HEK293 (cell line): ENCODE measurements around the gene NCKAP5.

Experiments
- CTCF ChIA-PET: fragments of 350-600 bp; formaldehyde crosslinking; extraction: SDS; loops from one replicate; lab custom pipeline; 2021; ENCODE audit warnings: antibody characterized with exemption; lab: Yijun Ruan, JAX
- POLR2A ChIA-PET: fragments of 300-600 bp; formaldehyde crosslinking; extraction: SDS; loops from one replicate; lab custom pipeline; 2020; ENCODE audit warnings: antibody characterized with exemption, inconsistent platforms; lab: Yijun Ruan, JAX
- H3K27ac ChIP-seq: fragments of 200-500 bp; sonication (Bioruptor generic); 2 replicates; pipeline ENCODE4 v1.5.1; 2014; ENCODE audit warnings: low read depth, low read length, control low read depth, inconsistent platforms; ENCODE audit errors: extremely low read depth
- H3K36me3 ChIP-seq, 2 experiments: fragments of 200-500 bp in 1 of 2; sonication (Bioruptor generic) in 1 of 2; 1 replicate in 1 of 2; 2 replicates in 1 of 2; pipeline ENCODE4 v1.5.1; 2014 to 2017; ENCODE audit warnings: inconsistent platforms in 2 of 2, low read length in 2 of 2; ENCODE audit not compliant: control insufficient read depth in 2 of 2, insufficient read depth in 1 of 2
- H3K4me1 ChIP-seq: fragments of 200-500 bp; sonication (Bioruptor generic); 2 replicates; pipeline ENCODE4 v1.5.1; 2014; ENCODE audit warnings: mild to moderate bottlenecking, low read length, inconsistent platforms; ENCODE audit not compliant: control insufficient read depth, insufficient read depth
- H3K4me3 ChIP-seq: 2 replicates; pipeline ENCODE4 v1.5.1; 2011; ENCODE audit warnings: low read depth, mild to moderate bottlenecking, control low read depth, low read length, moderate library complexity
- H3K9me3 ChIP-seq: fragments of 200-500 bp; sonication (Bioruptor generic); 2 replicates; pipeline ENCODE4 v1.5.1; 2014; ENCODE audit warnings: low read depth, low read length, inconsistent platforms; ENCODE audit not compliant: control insufficient read depth, insufficient read depth
- BCL11B ChIP-seq: fragments of 450-650 bp; formaldehyde crosslinking; IDR thresholded peaks from 2 replicates; pipeline ENCODE4 v1.5.1; 2016; ENCODE audit warnings: low read depth, missing biosample characterization, missing genetic modification characterization
- GFI1B ChIP-seq: fragments of 450-650 bp; formaldehyde crosslinking; IDR thresholded peaks from 2 replicates; pipeline ENCODE4 v1.5.1; 2016; ENCODE audit warnings: missing biosample characterization, missing genetic modification characterization
- MZF1 ChIP-seq: fragments of 450-650 bp; formaldehyde crosslinking; IDR thresholded peaks from 2 replicates; pipeline ENCODE4 v1.5.1; 2017; ENCODE audit warnings: missing biosample characterization, missing genetic modification characterization, borderline replicate concordance
- ZNF292 ChIP-seq: fragments of 450-650 bp; formaldehyde crosslinking; IDR thresholded peaks from 2 replicates; pipeline ENCODE4 v1.5.1; 2016; ENCODE audit warnings: low read depth, missing biosample characterization, missing genetic modification characterization, borderline replicate concordance
- ZNF302 ChIP-seq: fragments of 450-650 bp; formaldehyde crosslinking; IDR thresholded peaks from 2 replicates; pipeline ENCODE4 v1.5.1; 2016; ENCODE audit warnings: missing biosample characterization, missing genetic modification characterization, low read depth
- ZNF341 ChIP-seq: fragments of 450-650 bp; formaldehyde crosslinking; IDR thresholded peaks from 2 replicates; pipeline ENCODE4; 2016; ENCODE audit warnings: low read depth, missing biosample characterization, missing genetic modification characterization
- ZNF416 ChIP-seq: fragments of 450-650 bp; formaldehyde crosslinking; IDR thresholded peaks from 2 replicates; pipeline ENCODE4 v1.5.1; 2016; ENCODE audit warnings: missing biosample characterization, missing genetic modification characterization
- ZNF670 ChIP-seq: fragments of 450-650 bp; formaldehyde crosslinking; IDR thresholded peaks from 2 replicates; pipeline ENCODE4 v1.5.1; 2016; ENCODE audit warnings: missing biosample characterization, missing genetic modification characterization, low read depth
- ZNF777 ChIP-seq: fragments of 450-650 bp; formaldehyde crosslinking; IDR thresholded peaks from 2 replicates; pipeline ENCODE4 v1.5.1; 2017; ENCODE audit warnings: missing biosample characterization, missing genetic modification characterization, borderline replicate concordance
- ZNF792 ChIP-seq: fragments of 450-650 bp; formaldehyde crosslinking; IDR thresholded peaks from 2 replicates; pipeline ENCODE4 v1.5.1; 2016; ENCODE audit warnings: missing biosample characterization, missing genetic modification characterization
- ZSCAN23 ChIP-seq: fragments of 450-650 bp; formaldehyde crosslinking; IDR thresholded peaks from 2 replicates; pipeline ENCODE4 v1.5.1; 2016; ENCODE audit warnings: missing biosample characterization, missing genetic modification characterization
- TF ChIP-seq, protein P1 (sequence below): fragments of 450-650 bp; formaldehyde crosslinking; IDR thresholded peaks from 2 replicates; pipeline ENCODE4 v1.5.0; 2017; ENCODE audit warnings: missing biosample characterization, missing genetic modification characterization, borderline replicate concordance
- TF ChIP-seq, protein P2 (sequence below): fragments of 450-650 bp; formaldehyde crosslinking; IDR thresholded peaks from 2 replicates; pipeline ENCODE4 v1.5.1; 2016; ENCODE audit warnings: missing biosample characterization, missing genetic modification characterization
- TF ChIP-seq, protein P3 (sequence below): fragments of 450-650 bp; formaldehyde crosslinking; IDR thresholded peaks from 2 replicates; pipeline ENCODE4 v1.5.1; 2016; ENCODE audit warnings: missing biosample characterization, missing genetic modification characterization
- TF ChIP-seq, protein P4 (sequence below): fragments of 450-650 bp; formaldehyde crosslinking; IDR thresholded peaks from 2 replicates; pipeline ENCODE4 v1.5.1; 2016; ENCODE audit warnings: missing biosample characterization, missing genetic modification characterization
- TF ChIP-seq, protein P5 (sequence below): fragments of 450-650 bp; formaldehyde crosslinking; IDR thresholded peaks from 2 replicates; pipeline ENCODE4 v1.5.1; 2016; ENCODE audit warnings: missing biosample characterization, missing genetic modification characterization, borderline replicate concordance
- TF ChIP-seq, protein P6 (sequence below): fragments of 450-650 bp; formaldehyde crosslinking; IDR thresholded peaks from 2 replicates; pipeline ENCODE4 v1.5.1; 2017; ENCODE audit warnings: missing biosample characterization, missing genetic modification characterization
- TF ChIP-seq, protein P7 (sequence below): fragments of 450-650 bp; formaldehyde crosslinking; IDR thresholded peaks from 2 replicates; pipeline ENCODE4 v1.5.1; 2016; ENCODE audit warnings: missing biosample characterization, missing genetic modification characterization

Gene NCKAP5

DNA sequence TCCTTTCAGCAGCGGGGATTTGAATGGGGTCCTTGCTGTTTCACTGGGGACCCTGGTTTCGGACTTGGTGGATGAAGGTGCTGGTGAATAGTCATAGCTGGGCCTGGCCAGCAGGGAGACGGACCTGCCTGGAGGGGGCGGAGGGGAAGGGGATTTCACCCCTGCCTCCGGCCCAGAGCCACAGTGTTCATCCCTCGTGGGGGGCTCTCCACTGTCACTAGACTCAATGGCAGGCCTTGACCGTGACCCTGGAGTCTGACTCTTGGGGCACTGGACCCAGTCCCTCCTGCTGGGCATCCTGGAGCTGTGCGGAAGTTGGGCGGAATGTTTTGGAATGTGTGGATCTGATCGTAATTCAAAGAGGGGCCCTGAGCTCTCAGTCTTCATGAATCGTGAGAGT lies 784.4 kb downstream of the NCKAP5 start (continued):
- TF ChIP-seq, protein P1, sequence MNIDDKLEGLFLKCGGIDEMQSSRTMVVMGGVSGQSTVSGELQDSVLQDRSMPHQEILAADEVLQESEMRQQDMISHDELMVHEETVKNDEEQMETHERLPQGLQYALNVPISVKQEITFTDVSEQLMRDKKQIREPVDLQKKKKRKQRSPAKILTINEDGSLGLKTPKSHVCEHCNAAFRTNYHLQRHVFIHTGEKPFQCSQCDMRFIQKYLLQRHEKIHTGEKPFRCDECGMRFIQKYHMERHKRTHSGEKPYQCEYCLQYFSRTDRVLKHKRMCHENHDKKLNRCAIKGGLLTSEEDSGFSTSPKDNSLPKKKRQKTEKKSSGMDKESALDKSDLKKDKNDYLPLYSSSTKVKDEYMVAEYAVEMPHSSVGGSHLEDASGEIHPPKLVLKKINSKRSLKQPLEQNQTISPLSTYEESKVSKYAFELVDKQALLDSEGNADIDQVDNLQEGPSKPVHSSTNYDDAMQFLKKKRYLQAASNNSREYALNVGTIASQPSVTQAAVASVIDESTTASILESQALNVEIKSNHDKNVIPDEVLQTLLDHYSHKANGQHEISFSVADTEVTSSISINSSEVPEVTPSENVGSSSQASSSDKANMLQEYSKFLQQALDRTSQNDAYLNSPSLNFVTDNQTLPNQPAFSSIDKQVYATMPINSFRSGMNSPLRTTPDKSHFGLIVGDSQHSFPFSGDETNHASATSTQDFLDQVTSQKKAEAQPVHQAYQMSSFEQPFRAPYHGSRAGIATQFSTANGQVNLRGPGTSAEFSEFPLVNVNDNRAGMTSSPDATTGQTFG (tag by site-specific recombination): no peak
- TF ChIP-seq, protein P2, sequence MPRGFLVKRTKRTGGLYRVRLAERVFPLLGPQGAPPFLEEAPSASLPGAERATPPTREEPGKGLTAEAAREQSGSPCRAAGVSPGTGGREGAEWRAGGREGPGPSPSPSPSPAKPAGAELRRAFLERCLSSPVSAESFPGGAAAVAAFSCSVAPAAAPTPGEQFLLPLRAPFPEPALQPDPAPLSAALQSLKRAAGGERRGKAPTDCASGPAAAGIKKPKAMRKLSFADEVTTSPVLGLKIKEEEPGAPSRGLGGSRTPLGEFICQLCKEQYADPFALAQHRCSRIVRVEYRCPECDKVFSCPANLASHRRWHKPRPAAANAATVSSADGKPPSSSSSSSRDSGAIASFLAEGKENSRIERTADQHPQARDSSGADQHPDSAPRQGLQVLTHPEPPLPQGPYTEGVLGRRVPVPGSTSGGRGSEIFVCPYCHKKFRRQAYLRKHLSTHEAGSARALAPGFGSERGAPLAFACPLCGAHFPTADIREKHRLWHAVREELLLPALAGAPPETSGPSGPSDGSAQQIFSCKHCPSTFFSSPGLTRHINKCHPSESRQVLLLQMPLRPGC (tag by site-specific recombination): no peak
- TF ChIP-seq ZSCAN23 (tag by site-specific recombination) (no peak), ZNF777 (tag by site-specific recombination) (no peak), ZNF670 (tag by site-specific recombination) (no peak), GFI1B (tag by site-specific recombination) (no peak), ZNF292 (no peak), BCL11B (tag by site-specific recombination) (no peak)
- TF ChIP-seq, protein P3, sequence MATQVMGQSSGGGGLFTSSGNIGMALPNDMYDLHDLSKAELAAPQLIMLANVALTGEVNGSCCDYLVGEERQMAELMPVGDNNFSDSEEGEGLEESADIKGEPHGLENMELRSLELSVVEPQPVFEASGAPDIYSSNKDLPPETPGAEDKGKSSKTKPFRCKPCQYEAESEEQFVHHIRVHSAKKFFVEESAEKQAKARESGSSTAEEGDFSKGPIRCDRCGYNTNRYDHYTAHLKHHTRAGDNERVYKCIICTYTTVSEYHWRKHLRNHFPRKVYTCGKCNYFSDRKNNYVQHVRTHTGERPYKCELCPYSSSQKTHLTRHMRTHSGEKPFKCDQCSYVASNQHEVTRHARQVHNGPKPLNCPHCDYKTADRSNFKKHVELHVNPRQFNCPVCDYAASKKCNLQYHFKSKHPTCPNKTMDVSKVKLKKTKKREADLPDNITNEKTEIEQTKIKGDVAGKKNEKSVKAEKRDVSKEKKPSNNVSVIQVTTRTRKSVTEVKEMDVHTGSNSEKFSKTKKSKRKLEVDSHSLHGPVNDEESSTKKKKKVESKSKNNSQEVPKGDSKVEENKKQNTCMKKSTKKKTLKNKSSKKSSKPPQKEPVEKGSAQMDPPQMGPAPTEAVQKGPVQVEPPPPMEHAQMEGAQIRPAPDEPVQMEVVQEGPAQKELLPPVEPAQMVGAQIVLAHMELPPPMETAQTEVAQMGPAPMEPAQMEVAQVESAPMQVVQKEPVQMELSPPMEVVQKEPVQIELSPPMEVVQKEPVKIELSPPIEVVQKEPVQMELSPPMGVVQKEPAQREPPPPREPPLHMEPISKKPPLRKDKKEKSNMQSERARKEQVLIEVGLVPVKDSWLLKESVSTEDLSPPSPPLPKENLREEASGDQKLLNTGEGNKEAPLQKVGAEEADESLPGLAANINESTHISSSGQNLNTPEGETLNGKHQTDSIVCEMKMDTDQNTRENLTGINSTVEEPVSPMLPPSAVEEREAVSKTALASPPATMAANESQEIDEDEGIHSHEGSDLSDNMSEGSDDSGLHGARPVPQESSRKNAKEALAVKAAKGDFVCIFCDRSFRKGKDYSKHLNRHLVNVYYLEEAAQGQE (tag by site-specific recombination): no peak
- TF ChIP-seq, protein P4, sequence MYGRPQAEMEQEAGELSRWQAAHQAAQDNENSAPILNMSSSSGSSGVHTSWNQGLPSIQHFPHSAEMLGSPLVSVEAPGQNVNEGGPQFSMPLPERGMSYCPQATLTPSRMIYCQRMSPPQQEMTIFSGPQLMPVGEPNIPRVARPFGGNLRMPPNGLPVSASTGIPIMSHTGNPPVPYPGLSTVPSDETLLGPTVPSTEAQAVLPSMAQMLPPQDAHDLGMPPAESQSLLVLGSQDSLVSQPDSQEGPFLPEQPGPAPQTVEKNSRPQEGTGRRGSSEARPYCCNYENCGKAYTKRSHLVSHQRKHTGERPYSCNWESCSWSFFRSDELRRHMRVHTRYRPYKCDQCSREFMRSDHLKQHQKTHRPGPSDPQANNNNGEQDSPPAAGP (tag by site-specific recombination): no peak

DNA sequence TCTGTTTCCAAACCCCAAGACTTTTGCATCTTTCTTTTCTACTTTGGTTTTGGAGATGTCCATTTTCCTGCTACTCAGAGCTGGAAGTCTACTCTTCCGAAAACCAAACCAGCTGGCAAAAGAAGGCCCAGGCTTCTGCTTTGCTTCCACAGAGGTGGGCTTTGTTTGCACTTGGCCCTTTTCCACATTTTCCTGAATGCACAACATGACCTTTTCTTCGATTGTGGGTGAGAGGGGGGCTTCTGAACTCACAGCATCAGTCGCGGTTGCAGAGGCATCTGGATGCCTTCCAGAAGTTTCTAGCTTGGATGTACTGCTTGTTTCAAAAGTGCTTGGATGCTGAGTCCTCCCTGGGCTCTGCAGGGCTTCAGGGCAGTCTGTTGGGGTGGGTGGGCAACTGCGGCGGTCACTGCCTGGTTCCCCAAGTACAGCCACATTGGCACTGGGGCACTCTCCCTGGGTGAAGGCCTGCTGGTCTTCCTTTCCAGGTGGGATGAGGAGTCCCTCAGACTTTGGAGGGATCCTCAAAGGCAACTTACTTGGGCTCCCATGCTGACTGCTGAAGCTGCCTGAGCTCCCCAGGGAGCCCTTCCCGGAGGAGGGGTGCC lies 786.0 kb downstream of the NCKAP5 start:
- H3K36me3 ChIP-seq: no peaks in the 10 kb centered on the region
- POLR2A ChIA-PET: no interaction called here
- CTCF ChIA-PET: no interaction called here
- H3K4me3 ChIP-seq: no peak overlapping the region
- no peak overlapping the region for H3K27ac ChIP-seq
- no peaks in the 10 kb centered on the region for H3K4me1 ChIP-seq
- H3K9me3 ChIP-seq: no peaks in the 10 kb centered on the region
- TF ChIP-seq ZNF792 (tag by site-specific recombination) (no peak), ZNF341 (tag by site-specific recombination) (no peak)

DNA sequence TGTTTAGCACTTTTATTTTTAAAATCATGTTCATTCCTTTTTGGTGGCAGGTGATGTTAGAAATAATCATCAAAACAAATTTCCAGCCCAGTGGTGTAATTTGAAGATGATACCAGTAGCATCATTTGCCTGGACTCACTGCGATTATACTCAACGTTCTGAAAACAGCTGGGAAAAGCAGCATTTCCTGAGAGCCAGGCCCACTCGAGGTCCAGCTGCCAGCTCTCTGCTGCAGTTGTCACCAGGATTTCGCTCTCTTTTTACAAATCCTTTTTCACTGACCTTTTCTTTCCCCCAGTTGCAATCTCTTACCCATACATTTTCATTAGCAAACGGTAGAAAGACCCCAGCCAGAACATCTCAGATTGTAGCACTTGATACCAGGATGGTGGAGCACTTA lies 787.6 kb downstream of the NCKAP5 start:
- H3K36me3 ChIP-seq: no peaks in the 10 kb centered on the region
- ChIA-PET POLR2A (no interaction called here), CTCF (no interaction called here)
- no peaks in the 10 kb centered on the region for H3K9me3 ChIP-seq
- no peaks in the 10 kb centered on the region for H3K4me1 ChIP-seq
- no peak overlapping the region for H3K27ac ChIP-seq
- no peak overlapping the region for H3K4me3 ChIP-seq
- TF ChIP-seq, protein P5, sequence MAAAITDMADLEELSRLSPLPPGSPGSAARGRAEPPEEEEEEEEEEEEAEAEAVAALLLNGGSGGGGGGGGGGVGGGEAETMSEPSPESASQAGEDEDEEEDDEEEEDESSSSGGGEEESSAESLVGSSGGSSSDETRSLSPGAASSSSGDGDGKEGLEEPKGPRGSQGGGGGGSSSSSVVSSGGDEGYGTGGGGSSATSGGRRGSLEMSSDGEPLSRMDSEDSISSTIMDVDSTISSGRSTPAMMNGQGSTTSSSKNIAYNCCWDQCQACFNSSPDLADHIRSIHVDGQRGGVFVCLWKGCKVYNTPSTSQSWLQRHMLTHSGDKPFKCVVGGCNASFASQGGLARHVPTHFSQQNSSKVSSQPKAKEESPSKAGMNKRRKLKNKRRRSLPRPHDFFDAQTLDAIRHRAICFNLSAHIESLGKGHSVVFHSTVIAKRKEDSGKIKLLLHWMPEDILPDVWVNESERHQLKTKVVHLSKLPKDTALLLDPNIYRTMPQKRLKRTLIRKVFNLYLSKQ (tag by site-specific recombination): no peak
- TF ChIP-seq MZF1: no peak
- TF ChIP-seq, protein P6, sequence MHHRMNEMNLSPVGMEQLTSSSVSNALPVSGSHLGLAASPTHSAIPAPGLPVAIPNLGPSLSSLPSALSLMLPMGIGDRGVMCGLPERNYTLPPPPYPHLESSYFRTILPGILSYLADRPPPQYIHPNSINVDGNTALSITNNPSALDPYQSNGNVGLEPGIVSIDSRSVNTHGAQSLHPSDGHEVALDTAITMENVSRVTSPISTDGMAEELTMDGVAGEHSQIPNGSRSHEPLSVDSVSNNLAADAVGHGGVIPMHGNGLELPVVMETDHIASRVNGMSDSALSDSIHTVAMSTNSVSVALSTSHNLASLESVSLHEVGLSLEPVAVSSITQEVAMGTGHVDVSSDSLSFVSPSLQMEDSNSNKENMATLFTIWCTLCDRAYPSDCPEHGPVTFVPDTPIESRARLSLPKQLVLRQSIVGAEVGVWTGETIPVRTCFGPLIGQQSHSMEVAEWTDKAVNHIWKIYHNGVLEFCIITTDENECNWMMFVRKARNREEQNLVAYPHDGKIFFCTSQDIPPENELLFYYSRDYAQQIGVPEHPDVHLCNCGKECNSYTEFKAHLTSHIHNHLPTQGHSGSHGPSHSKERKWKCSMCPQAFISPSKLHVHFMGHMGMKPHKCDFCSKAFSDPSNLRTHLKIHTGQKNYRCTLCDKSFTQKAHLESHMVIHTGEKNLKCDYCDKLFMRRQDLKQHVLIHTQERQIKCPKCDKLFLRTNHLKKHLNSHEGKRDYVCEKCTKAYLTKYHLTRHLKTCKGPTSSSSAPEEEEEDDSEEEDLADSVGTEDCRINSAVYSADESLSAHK (tag by site-specific recombination): no peak
- TF ChIP-seq BCL11B (tag by site-specific recombination): no peak
- no peak for TF ChIP-seq ZNF416
- TF ChIP-seq, protein P7, sequence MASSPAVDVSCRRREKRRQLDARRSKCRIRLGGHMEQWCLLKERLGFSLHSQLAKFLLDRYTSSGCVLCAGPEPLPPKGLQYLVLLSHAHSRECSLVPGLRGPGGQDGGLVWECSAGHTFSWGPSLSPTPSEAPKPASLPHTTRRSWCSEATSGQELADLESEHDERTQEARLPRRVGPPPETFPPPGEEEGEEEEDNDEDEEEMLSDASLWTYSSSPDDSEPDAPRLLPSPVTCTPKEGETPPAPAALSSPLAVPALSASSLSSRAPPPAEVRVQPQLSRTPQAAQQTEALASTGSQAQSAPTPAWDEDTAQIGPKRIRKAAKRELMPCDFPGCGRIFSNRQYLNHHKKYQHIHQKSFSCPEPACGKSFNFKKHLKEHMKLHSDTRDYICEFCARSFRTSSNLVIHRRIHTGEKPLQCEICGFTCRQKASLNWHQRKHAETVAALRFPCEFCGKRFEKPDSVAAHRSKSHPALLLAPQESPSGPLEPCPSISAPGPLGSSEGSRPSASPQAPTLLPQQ (tag by site-specific recombination): no peak
- no peak for TF ChIP-seq ZNF302 (tag by site-specific recombination)
